K562 (cell line): Measurements from ENCODE around the gene CLEC4C. TPM values are rescaled to one million over a fixed set of nuclear protein-coding genes. Genes with fewer than 3 reads are reported as not detected.

Source experiments
- CHD2 ChIP-seq: IDR thresholded peaks from 2 replicates; pipeline ENCODE4 v1.6.1; 2011; ENCODE audit warnings: low read depth, low read length
- LARP7 ChIP-seq: fragments of 450-650 bp; IDR thresholded peaks from 2 replicates; pipeline ENCODE4 v1.6.1; 2016
- MIER1 ChIP-seq: fragments of 450-650 bp; IDR thresholded peaks from 2 replicates; pipeline ENCODE4 v1.6.1; 2016; ENCODE audit warnings: antibody characterized with exemption, mild to moderate bottlenecking, low read depth
- POU5F1 ChIP-seq: fragments of 150-350 bp; IDR thresholded peaks from 2 replicates; pipeline ENCODE4 v1.6.1; 2014; ENCODE audit warnings: borderline replicate concordance, low read length, low read depth, mild to moderate bottlenecking; ENCODE audit not compliant: partially characterized antibody
- RBM34 ChIP-seq: fragments of 200-400 bp; formaldehyde crosslinking; IDR thresholded peaks from 2 replicates; pipeline ENCODE4 v1.6.1; 2018; ENCODE audit warnings: low read length, borderline replicate concordance; ENCODE audit not compliant: insufficient read depth
- SRSF9 ChIP-seq: fragments of 200-400 bp; formaldehyde crosslinking; IDR thresholded peaks from 2 replicates; pipeline ENCODE4 v1.6.1; 2017; ENCODE audit warnings: low read depth, low read length, borderline replicate concordance
- STAG1 ChIP-seq: sonication (generic); formaldehyde crosslinking; IDR thresholded peaks from 2 replicates; pipeline ENCODE4 v1.5.0; 2020; ENCODE audit warnings: missing genetic modification reagents, borderline replicate concordance
- ZBTB40 ChIP-seq, 2 experiments: fragments of 450-650 bp in 1 of 2; sonication (generic) in 1 of 2; formaldehyde crosslinking in 1 of 2; IDR thresholded peaks; 2 replicates each; pipeline versions ENCODE4 v1.7.1 to v1.9.0; 2016 to 2022; ENCODE audit warnings: inconsistent platforms in 1 of 2, mild to moderate bottlenecking in 1 of 2, missing genetic modification reagents in 1 of 2
- ZNF408 ChIP-seq: fragments of 250-450 bp; sonication (Bioruptor Pico); IDR thresholded peaks from 2 replicates; pipeline ENCODE4 v1.4.0; 2020; ENCODE audit warnings: low read depth, mild to moderate bottlenecking, moderate library complexity
- ZNF668 ChIP-seq: fragments of 250-450 bp; sonication (Bioruptor Pico); IDR thresholded peaks from 2 replicates; pipeline ENCODE4 v1.8.0; 2022; ENCODE audit warnings: mild to moderate bottlenecking, inconsistent platforms
- polyA plus RNA-seq, 8 experiments: library from polyadenylated mRNA; depleted of rRNA in 4 of 8; stranded (reverse) in 5 of 8; unstranded in 3 of 8; fragments of >200 nt; fragmentation: Nextera tagmentation in 2 of 8; fragmentation: Illumina TruSeq in 1 of 8; extraction: Ambion mirVana in 2 of 8; extraction: Trizol in 1 of 8; gene quantifications; 2 replicates each; pipeline versions ENCODE4 v1.2.1 to v1.2.3, GENCODE V29; 2011 to 2014; ENCODE audit warnings: inconsistent platforms in 1 of 8, missing spikeins in 1 of 8
- total RNA-seq, 7 experiments: library from RNA; depleted of rRNA in 6 of 7; stranded (reverse); fragments of >200 nt in 6 of 7; fragmentation: Illumina TruSeq in 2 of 7; extraction: Trizol in 2 of 7; gene quantifications; 2 replicates each; pipeline versions ENCODE4 v1.2.1 to v1.2.3, GENCODE V29; 2011 to 2021; ENCODE audit warnings: low replicate concordance in 1 of 7
- TF ChIP-seq, protein P1 (sequence below), 3 experiments: IDR thresholded peaks in 2 of 3; conservative IDR thresholded peaks in 1 of 3; 2 replicates each; pipeline ENCODE4 v1.5.1; 2011 to 2012; ENCODE audit warnings: low read length in 3 of 3, mild to moderate bottlenecking in 3 of 3, control low read depth in 2 of 3, improper control_type of control experiment in 1 of 3, inconsistent platforms in 1 of 3, low read depth in 1 of 3, mixed read lengths in 1 of 3, moderate library complexity in 1 of 3; ENCODE audit not compliant: insufficient read depth in 2 of 3

Gene CLEC4C
- total and polyA plus RNA-seq, 9 of the 15 experiments (the other 6 are each of a cell fraction or from before 2014, with no cell fraction given): not detected

DNA sequence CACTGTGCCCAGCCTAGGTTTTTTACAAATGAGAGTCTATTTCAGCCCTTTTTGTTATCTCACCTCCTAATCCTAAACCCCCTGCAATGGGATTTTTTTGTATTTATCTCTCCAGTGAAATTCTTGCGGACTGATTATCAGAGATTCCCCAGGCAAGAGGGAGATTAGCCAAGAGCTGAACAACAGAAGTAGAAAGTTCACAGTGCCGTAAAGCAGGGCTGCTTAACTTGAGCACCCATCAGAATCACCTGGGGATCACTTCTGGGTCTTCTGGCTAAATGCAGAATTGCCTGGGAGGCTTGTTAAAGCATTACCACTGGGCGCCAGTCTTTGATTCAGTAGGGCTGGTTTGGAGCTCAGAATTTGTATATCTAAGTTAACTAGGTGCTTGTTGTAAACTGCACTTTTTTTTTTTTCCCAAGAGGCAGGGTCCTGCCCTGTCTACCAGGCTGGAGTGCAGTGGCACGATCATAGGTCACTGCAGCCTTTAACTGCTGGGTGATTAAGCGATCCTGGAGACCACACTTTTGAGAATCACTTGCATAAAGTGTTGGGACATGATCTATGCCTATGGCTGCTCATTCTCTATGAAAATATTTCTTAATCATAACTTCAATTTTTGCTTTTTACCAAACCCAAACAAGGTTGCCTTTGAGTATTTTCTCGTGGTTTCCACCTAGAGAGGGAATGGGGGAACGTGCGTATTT lies 37.1 kb downstream of the CLEC4C start (continued):
- TF ChIP-seq ZBTB40 (IDR thresholded peaks at IDR 0.05): no peak
- no peak for TF ChIP-seq ZBTB40 (CRISPR knock-in tag; IDR thresholded peaks at IDR 0.05)
- TF ChIP-seq MIER1: no peak
- TF ChIP-seq, protein P1, sequence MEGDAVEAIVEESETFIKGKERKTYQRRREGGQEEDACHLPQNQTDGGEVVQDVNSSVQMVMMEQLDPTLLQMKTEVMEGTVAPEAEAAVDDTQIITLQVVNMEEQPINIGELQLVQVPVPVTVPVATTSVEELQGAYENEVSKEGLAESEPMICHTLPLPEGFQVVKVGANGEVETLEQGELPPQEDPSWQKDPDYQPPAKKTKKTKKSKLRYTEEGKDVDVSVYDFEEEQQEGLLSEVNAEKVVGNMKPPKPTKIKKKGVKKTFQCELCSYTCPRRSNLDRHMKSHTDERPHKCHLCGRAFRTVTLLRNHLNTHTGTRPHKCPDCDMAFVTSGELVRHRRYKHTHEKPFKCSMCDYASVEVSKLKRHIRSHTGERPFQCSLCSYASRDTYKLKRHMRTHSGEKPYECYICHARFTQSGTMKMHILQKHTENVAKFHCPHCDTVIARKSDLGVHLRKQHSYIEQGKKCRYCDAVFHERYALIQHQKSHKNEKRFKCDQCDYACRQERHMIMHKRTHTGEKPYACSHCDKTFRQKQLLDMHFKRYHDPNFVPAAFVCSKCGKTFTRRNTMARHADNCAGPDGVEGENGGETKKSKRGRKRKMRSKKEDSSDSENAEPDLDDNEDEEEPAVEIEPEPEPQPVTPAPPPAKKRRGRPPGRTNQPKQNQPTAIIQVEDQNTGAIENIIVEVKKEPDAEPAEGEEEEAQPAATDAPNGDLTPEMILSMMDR (IDR thresholded peaks at IDR 0.05 in 2 of 3, conservative IDR thresholded peaks at IDR 0.05 in 1 of 3; ENCODE audit: insufficient read depth in 2 of 3, low read depth in 1 of 3, low read length in 3 of 3): no peak
- TF ChIP-seq LARP7: no peak
- no peak for TF ChIP-seq POU5F1
- TF ChIP-seq CHD2: no peak
- no peak for TF ChIP-seq RBM34
- TF ChIP-seq ZNF668: no peak
- TF ChIP-seq ZNF408 (CRISPR knock-in tag): no peak
- TF ChIP-seq STAG1 (CRISPR knock-in tag): no peak
- TF ChIP-seq SRSF9: no peak
